Measurements from ENCODE around the gene HES3.
A peak's percentile ranks its signal among the peaks of the same experiment; 100 is the strongest.
"Not testable (repeated sequence)": the region's sequence is repeated elsewhere in the genome, so short reads cannot be mapped to it uniquely, and the experiment has no call there.

Gene HES3

GRCh38 chr1:6219641-6220040 is 24.3 kb upstream of the HES3 start:
- not testable (repeated sequence) for DNase-seq (ENCODE audit: low read depth in 2 of 2)

GRCh38 chr1:6220236-6220635 is 23.7 kb upstream of the HES3 start:
- DNase-seq (ENCODE audit: low read depth in 2 of 2): no peak

- no peak for DNase-seq (ENCODE audit: low read depth in 2 of 2)
Measured at GRCh38 chr1:6221210-6221784, 22.7 kb upstream of the HES3 start.

DNA sequence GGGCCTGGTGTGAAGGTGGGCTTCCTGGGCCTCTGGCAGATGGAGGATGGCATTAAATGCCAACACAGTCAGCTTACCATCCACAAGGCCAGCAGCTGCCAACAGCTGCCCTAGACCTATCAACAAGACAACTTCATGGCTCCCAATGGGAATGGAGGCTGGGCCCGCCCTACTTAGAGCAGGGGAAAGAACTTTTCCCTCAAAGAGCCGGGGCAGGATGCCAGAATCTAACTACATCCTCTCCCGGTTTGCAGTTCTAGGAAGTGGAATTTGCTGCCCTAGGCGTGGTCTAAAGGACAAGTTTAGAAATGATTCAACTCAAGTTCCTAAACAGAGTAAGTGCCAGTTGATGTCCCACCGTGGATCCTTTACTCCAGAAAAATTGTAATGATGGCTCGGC is 21.3 kb upstream of the HES3 start:
- DNase-seq (ENCODE audit: low read depth in 2 of 2): no peak

DNA sequence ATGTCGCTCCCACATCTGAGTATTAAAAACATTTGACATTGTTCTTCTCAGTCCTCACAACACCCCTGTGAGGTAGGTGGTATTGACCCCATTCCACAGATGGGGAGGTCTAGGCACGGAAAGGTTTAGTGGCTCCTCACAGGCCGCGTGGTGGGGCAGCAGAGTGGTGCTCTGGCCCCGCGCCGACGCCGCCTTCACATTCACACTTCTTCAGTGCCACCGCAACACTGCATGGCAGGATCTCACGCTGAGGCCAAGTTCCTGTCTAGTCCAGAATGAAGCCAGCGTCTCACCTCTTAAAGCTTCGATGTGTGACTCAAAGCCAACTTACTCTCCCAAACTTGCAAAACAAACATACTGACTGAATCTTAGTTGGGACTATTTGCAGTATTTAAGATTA is 20.4 kb upstream of the HES3 start:
- no peak for DNase-seq (ENCODE audit: low read depth in 2 of 2)

DNA sequence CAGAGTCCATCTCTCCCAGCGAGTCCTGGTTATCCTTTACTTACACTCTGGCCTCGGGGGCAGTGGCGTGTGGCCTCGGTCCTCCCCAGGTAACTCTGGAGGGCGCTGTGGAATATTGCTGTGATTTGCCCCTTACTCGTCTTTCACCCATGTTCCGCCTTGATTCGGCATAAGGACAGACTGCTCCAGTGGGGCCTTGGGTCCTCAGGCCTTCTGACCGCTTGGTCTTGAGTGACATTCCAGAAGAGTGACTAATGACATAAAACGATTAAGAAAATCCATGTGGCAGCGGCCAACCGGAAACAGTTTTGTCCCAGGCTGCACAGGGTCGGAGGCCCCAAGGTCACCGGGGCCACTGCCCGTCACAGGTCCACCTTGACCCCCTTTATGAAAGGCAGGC is 19.3 kb upstream of the HES3 start:
- DNase-seq (ENCODE audit: low read depth in 2 of 2): no peak

- no peak for DNase-seq (ENCODE audit: low read depth in 2 of 2)
Measured at GRCh38 chr1:6225651-6226050, 18.3 kb upstream of the HES3 start.

DNA sequence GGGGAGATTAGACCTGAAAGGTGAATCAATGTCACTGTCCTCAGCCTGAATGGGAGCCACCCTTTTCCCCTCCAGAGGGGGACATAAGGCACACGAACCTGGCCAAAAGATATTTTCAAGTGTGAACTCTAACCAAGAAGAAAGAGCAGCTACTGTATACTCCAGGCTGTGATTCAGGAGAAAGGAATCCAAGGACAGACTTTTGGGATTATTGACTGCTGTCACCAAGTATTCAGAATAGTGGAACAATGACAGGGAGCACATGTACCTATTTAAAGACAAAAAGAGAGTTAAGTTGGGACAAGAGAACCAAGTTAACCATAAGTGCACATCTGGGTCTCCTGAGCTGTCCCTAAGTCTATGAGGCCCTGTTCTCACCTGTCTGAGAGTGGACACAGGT is 10.6 kb upstream of the HES3 start:
- no peak for DNase-seq (ENCODE audit: low read depth in 2 of 2)

DNA sequence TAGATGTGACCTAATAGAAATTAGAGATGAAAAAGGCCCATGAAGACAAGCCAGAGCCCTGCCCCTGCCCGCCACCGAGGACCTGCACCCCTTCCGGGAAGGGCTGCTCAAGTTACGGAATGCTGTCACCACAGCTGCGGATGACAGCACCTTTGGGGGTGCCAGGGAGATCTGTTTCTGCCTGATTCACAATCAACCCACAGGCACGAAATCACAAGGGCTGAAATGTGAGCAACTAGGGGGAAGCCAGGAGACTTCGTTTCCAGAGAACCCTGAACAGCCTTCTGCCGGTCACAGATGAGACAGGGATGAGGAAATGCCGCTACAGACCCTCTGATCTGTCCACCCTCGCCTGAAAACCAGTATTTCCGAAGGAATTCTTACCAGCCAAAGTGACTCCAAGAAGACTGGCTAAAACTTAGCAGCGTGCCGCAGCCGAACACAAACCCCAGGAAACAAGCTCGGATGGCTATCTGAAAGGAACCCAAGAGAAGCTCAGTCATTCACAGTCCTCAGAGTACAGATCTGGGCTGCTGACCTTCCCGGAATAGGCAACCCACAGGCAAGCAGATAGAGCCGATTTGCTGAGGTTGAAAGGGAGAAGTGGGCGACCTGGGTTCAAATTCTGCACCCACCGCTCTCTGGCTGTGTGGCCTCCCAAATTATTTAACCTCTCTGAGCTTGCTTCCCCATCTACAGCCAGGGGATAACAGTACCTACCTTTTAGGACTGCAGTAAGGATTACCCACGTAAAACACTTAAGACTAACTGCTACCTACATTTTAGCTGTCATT is 9.3 kb upstream of the HES3 start:
- no peak for DNase-seq (ENCODE audit: low read depth in 2 of 2)

GRCh38 chr1:6235296-6235677 is 8.7 kb upstream of the HES3 start:
- DNase-seq (ENCODE audit: low read depth in 2 of 2): no peak

- DNase-seq (ENCODE audit: low read depth in 2 of 2): no peak
Measured at GRCh38 chr1:6237093-6237492, 6.9 kb upstream of the HES3 start.

DNA sequence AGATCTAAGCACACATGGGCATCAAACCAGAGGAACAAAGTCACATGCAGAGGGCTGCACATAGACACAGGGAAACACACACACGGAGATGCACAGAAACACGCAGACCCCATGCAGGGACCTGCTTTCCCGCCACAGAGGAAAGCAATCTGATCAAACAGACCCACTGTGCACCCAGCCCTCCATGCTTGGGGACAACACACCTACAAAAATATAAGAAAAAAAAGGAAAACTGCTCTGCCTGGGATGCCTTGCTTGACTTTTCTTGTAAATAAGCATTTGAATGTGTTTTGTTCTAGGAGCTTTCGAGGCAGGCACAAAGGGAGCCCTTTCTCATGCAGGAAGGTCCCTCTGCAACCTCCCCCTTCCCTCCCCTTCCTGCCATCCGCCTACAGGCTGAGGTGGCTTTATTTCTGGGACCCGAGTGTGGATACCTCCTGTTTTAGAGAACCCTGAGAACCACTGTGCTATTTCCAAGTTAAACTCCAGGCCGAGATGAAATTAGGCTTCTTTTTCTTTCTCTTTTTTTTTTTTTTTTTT is 4.7 kb upstream of the HES3 start:
- DNase-seq (ENCODE audit: low read depth in 2 of 2): no peak

GRCh38 chr1:6239950-6240768 is 3.8 kb upstream of the HES3 start:
- DNase-seq (ENCODE audit: low read depth in 2 of 2): no peak

- DNase-seq (ENCODE audit: low read depth in 2 of 2): no peak
Measured at GRCh38 chr1:6241107-6241886, 2.7 kb upstream of the HES3 start.

DNA sequence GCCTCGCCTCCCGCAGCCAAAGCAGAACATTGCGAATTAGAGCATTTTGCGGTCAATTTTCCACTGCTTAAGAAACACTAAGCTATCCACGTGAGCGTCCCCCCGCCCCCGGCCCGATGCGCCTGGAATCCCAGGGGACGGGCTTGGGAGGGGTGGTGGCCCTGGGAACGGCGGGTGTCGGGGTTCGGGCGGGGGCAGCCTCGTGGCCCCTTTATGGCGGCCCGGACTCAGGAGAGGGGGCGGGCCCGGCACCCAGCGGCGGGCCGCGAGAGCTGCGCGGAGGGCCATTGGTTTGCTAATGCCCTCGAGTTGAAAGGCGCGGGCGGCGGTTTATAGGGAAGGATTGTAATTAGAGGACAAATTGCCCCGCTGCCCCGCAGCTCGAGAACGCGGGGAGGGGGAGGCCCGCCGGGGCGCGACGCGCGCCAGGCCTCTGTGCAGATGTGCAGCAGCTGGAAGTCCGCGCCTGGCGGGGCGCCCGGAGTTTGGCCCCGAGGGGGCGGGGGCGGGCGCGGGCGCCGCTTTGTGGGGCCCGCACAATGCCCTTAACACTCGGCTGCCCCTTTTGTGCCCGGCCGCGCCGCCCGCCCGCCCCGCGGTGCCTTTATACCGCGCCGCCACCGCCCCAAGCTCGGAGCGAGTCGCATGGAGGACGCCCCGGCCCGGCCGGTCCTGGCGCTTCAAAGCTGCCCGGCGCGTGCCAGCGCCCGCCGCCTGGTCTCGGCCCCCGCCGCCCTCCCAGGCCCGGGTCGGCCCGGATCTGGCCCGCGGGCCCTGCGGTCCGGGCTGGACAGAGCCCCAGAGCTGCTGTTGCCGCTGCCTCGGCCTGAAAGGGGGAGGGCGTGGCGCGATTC is 1.9 kb upstream of the HES3 start:
- DNase-seq (ENCODE audit: low read depth in 2 of 2): no peak

- no peak for DNase-seq (ENCODE audit: low read depth in 2 of 2)
Measured at GRCh38 chr1:6243053-6243834, 735 bp upstream of the HES3 start.

GRCh38 chr1:6244401-6245049 is 546 bp downstream of the HES3 start:
- no peak for DNase-seq (ENCODE audit: low read depth in 2 of 2)

GRCh38 chr1:6245086-6245868 is 1.3 kb downstream of the HES3 start:
- DNase-seq (ENCODE audit: low read depth in 2 of 2): peak; percentile 29 to 69
